HCT116 (cell line): ENCODE results near the gene TDRD12. TPM values are rescaled to one million over a fixed set of nuclear protein-coding genes. Genes with fewer than 3 reads are reported as not detected.

ENCODE experiments used
- ATAC-seq: fragments of 200-7000 bp; cut with Tn5 transposase; 2 replicates; pipeline ENCODE4 v1.9.1; 2020; ENCODE audit warnings: mild to moderate bottlenecking, moderate library complexity
- BruUV-seq: library from RNA; stranded (reverse); fragments of 400-500 nt; replicated peaks from 2 replicates; lab custom pipeline; 2021; lab: Mats Ljungman, UMichigan
- CTCF ChIA-PET: fragments of 300-600 bp; sonication (Branson Sonifier 250); formaldehyde crosslinking; loops from one replicate; lab custom pipeline; 2021; ENCODE audit warnings: antibody characterized with exemption; lab: Charles Lee
- POLR2A ChIA-PET: fragments of 300-600, 350-600 bp; sonication (Branson Sonifier 250); formaldehyde crosslinking; loops from one replicate; lab custom pipeline; 2021; ENCODE audit warnings: antibody characterized with exemption; lab: Charles Lee
- RAD21 ChIA-PET, 2 experiments: fragments of 300-600 bp; sonication (Branson Sonifier 250); formaldehyde crosslinking; loops; one replicate each; lab custom pipeline; 2023; ENCODE audit warnings: low total read pairs in 2 of 2; ENCODE audit not compliant: uncharacterized antibody in 2 of 2, unreplicated experiment in 2 of 2, low non-redundant PET in 1 of 2; lab: Charles Lee
- DNase-seq: peaks from one replicate; pipeline ENCODE4 v3.0.0-alpha.2; 2010; ENCODE audit warnings: low read depth, low spot score
- H2AFZ ChIP-seq: fragments of 200-600 bp; shearing (Covaris generic), sonication (generic); 2 replicates; pipeline ENCODE4 v1.6.1; 2017; ENCODE audit warnings: low read depth, mixed run types, mixed read lengths, antibody characterized with exemption, low read length; ENCODE audit not compliant: poor library complexity, severe bottlenecking
- H3K27ac ChIP-seq: 2 replicates; pipeline ENCODE4 v1.5.1; 2012; ENCODE audit warnings: low read depth, low read length
- H3K27me3 ChIP-seq: fragments of 200-600 bp; sonication (generic); 2 replicates; pipeline ENCODE4 v1.6.1; 2016; ENCODE audit warnings: mixed run types, low read length, mixed read lengths; ENCODE audit not compliant: insufficient read depth
- H3K36me3 ChIP-seq, 2 experiments: fragments of 200-500 bp in 1 of 2; fragments of 200-600 bp in 1 of 2; sonication (Bioruptor generic) in 1 of 2; sonication (generic) in 1 of 2; 2 replicates each; pipeline versions ENCODE4 v1.5.1 to v1.6.1; 2014 to 2016; ENCODE audit warnings: low read length in 2 of 2, inconsistent platforms in 1 of 2, mixed read lengths in 1 of 2, mixed run types in 1 of 2; ENCODE audit not compliant: insufficient read depth in 2 of 2, control insufficient read depth in 1 of 2
- H3K4me1 ChIP-seq, 2 experiments: fragments of 200-600 bp in 1 of 2; sonication (generic) in 1 of 2; 2 replicates each; pipeline versions ENCODE4 v1.5.1 to v1.6.1; 2012 to 2017; ENCODE audit warnings: low read length in 2 of 2, inconsistent platforms in 1 of 2, mild to moderate bottlenecking in 1 of 2, mixed read lengths in 1 of 2, mixed run types in 1 of 2, moderate library complexity in 1 of 2; ENCODE audit not compliant: insufficient read depth in 2 of 2, control insufficient read depth in 1 of 2
- H3K4me2 ChIP-seq: fragments of 200-600 bp; sonication (generic); 2 replicates; pipeline ENCODE4 v1.6.1; 2017; ENCODE audit warnings: mixed run types, low read length, mixed read lengths
- H3K4me3 ChIP-seq, 2 experiments: fragments of 200-600 bp in 1 of 2; sonication (generic) in 1 of 2; replicated peaks in 1 of 2; 2 replicates each; pipeline ENCODE4 v1.5.1; 2011 to 2016; ENCODE audit warnings: low read length in 2 of 2, control low read depth in 1 of 2, low read depth in 1 of 2, mild to moderate bottlenecking in 1 of 2, mixed read lengths in 1 of 2, mixed run types in 1 of 2
- H3K79me2 ChIP-seq: fragments of 200-600 bp; sonication (generic); 2 replicates; pipeline ENCODE4 v1.6.1; 2017; ENCODE audit warnings: mild to moderate bottlenecking, mixed run types, low read length, moderate library complexity, mixed read lengths; ENCODE audit not compliant: insufficient read depth
- H3K9ac ChIP-seq: fragments of 200-600 bp; sonication (generic); 2 replicates; pipeline ENCODE4 v1.6.1; 2016; ENCODE audit warnings: low read length, mixed read lengths
- H3K9me2 ChIP-seq: fragments of 200-600 bp; sonication (generic), shearing (Covaris generic); 2 replicates; pipeline ENCODE4 v1.6.1; 2017; ENCODE audit warnings: mixed run types, mild to moderate bottlenecking, moderate library complexity; ENCODE audit not compliant: insufficient read depth
- H3K9me3 ChIP-seq, 2 experiments: fragments of 200-500 bp in 1 of 2; fragments of 200-600 bp in 1 of 2; sonication (Bioruptor generic) in 1 of 2; sonication (generic) in 1 of 2; 2 replicates each; pipeline ENCODE4 v1.6.1; 2014 to 2017; ENCODE audit warnings: low read length in 2 of 2, mixed read lengths in 2 of 2, inconsistent platforms in 1 of 2, low read depth in 1 of 2, mild to moderate bottlenecking in 1 of 2, mixed run types in 1 of 2, moderate library complexity in 1 of 2; ENCODE audit not compliant: control insufficient read depth in 1 of 2, insufficient read depth in 1 of 2
- H4K20me1 ChIP-seq: fragments of 200-600 bp; sonication (generic), shearing (Covaris generic); 2 replicates; pipeline ENCODE4 v1.6.1; 2017; ENCODE audit warnings: mixed run types, mild to moderate bottlenecking, moderate library complexity; ENCODE audit not compliant: insufficient read depth
- CBX3 ChIP-seq: IDR thresholded peaks from 2 replicates; pipeline ENCODE4 v1.6.1; 2012; ENCODE audit warnings: low read depth
- CEBPB ChIP-seq: IDR thresholded peaks from 2 replicates; pipeline ENCODE4 v1.6.1; 2012; ENCODE audit warnings: low read depth
- ELF1 ChIP-seq: IDR thresholded peaks from 2 replicates; pipeline ENCODE4 v1.6.1; 2012; ENCODE audit warnings: low read depth, borderline replicate concordance
- EZH2 ChIP-seq: fragments of 200-600 bp; sonication (generic); IDR thresholded peaks from 2 replicates; pipeline ENCODE4 v1.6.1; 2017; ENCODE audit warnings: antibody characterized with exemption, mixed run types
- EZH2phosphoT487 ChIP-seq: fragments of 200-600 bp; IDR thresholded peaks from 2 replicates; pipeline ENCODE4 v1.6.1; 2018; ENCODE audit warnings: antibody characterized with exemption, borderline replicate concordance
- RAD21 ChIP-seq: IDR thresholded peaks from 2 replicates; pipeline ENCODE4 v1.6.1; 2012; ENCODE audit warnings: low read depth, mild to moderate bottlenecking
- REST ChIP-seq: IDR thresholded peaks from 2 replicates; pipeline ENCODE4 v1.6.1; 2012; ENCODE audit warnings: low read depth
- SIN3A ChIP-seq: IDR thresholded peaks from 2 replicates; pipeline ENCODE4 v1.6.1; 2012; ENCODE audit warnings: low read depth
- TCF7L2 ChIP-seq: IDR thresholded peaks from 2 replicates; pipeline ENCODE4 v1.7.0; 2011; ENCODE audit warnings: borderline replicate concordance, inconsistent platforms; ENCODE audit not compliant: insufficient read depth, insufficient read length; ENCODE audit errors: extremely low read depth
- YY1 ChIP-seq: IDR thresholded peaks from 2 replicates; pipeline ENCODE4 v1.6.1; 2011; ENCODE audit warnings: low read length, low read depth, moderate library complexity, mild to moderate bottlenecking; ENCODE audit not compliant: insufficient replicate concordance; ENCODE audit errors: extremely low read depth
- ZFX ChIP-seq: fragments of 450-650 bp; IDR thresholded peaks from 2 replicates; pipeline ENCODE4 v1.6.1; 2017
- ZNF274 ChIP-seq: fragments of 200-500 bp; sonication (Bioruptor generic); IDR thresholded peaks from 2 replicates; pipeline ENCODE4 v1.6.1; 2014; ENCODE audit warnings: mild to moderate bottlenecking, low read depth, low read length, inconsistent platforms
- intact Hi-C: fragments of 100-400 bp; cut with micrococcal nuclease; formaldehyde crosslinking; loops from 2 replicates; pipeline ENCODE4 v1.10.0; 2022
- total RNA-seq: library from RNA; stranded (reverse); gene quantifications from one replicate; pipeline ENCODE4 v1.2.1, GENCODE V29; 2021; ENCODE audit not compliant: unreplicated experiment
- TF ChIP-seq, protein P1 (sequence below): IDR thresholded peaks from 2 replicates; pipeline ENCODE4 v1.6.1; 2012
- TF ChIP-seq, protein P2 (sequence below), 3 experiments: fragments of 200-600 bp in 1 of 3; sonication (generic) in 1 of 3; IDR thresholded peaks in 2 of 3; conservative IDR thresholded peaks in 1 of 3; 2 replicates each; pipeline ENCODE4 v1.5.1; 2012 to 2017; ENCODE audit warnings: low read depth in 2 of 3, low read length in 2 of 3, antibody characterized with exemption in 1 of 3, borderline replicate concordance in 1 of 3, control low read depth in 1 of 3, mild to moderate bottlenecking in 1 of 3, mixed read lengths in 1 of 3, mixed run types in 1 of 3, moderate library complexity in 1 of 3; ENCODE audit not compliant: insufficient read depth in 1 of 3
- TF ChIP-seq, protein P3 (sequence below): IDR thresholded peaks from 2 replicates; pipeline ENCODE4 v1.6.1; 2012

Gene TDRD12
- total RNA-seq, 1 experiment from 2014 or later, result 0.30 TPM

DNA sequence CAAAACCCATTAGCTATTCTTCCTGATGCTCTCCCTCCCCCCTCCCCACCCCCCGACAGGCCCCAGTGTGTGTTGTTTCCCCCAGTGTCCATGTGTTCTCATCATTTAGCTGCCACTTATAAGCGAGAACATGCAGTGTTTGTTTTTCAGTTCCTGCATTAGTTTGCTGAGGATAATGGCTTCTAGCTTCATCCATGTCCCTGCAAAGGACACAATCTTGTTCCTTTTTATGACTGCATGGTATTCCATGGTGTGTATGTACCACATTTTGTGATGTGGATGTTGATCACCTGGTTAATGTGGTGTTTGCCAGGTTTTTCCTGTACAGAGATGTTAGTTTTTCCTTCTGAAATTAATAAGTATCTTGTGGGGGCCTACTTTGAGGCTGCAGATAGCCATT, 31.5 kb downstream of the TDRD12 start:
- Histone ChIP-seq H3K9me3 (no peaks in the 10 kb centered on the region), H3K4me3 (no peak overlapping the region), H3K4me2 (no peak overlapping the region), H3K27ac (no peak overlapping the region), H3K9ac (no peak overlapping the region), H3K79me2 (no peaks in the 10 kb centered on the region), H2AFZ (no peak overlapping the region), H3K36me3 (no peaks in the 10 kb centered on the region), H3K9me2 (no peaks in the 10 kb centered on the region), H3K4me1 (peaks cover 0 to 5% of the 10 kb centered on the region in 2 experiments; a peak in 2 of 4 replicates), H3K27me3 (no peaks in the 10 kb centered on the region), H4K20me1 (no peaks in the 10 kb centered on the region)
- ATAC-seq, result no peak
- TF ChIP-seq YY1 (no peak), CEBPB (no peak)
- BruUV-seq, result no TSS peak
- ChIA-PET RAD21 (no interaction called here), POLR2A (interaction anchor here (0.6 kb wide), 1 partner anchor 15 kb away, joined by 3 read pairs; no protein-coding TSS in a partner anchor), CTCF (no interaction called here)
- intact Hi-C loops, result no loop called here
- no peak for DNase-seq

DNA sequence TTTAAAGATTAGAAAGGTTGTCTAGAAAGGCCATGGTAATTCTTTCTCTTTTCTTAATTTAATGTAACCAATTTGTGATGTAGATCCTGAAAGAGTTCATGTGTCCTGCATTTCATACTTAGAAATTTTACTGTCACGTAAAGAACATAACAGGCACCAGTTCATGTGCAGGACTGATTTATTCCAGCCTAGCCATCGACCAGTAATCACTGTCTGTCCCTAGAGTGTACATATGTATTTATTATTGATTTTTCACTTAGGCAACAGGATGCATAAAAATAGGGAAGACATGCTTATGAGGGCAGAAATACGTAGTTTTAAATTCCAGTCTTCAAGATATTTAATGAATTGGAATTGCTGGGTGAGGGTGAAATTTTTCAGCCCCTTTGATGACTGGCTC, 37.6 kb downstream of the TDRD12 start:
- ATAC-seq (no peak), DNase-seq (no peak)
- Histone ChIP-seq H3K36me3 (no peaks in the 10 kb centered on the region), H3K4me1 (no peaks in the 10 kb centered on the region), H3K9me2 (no peaks in the 10 kb centered on the region), H3K9me3 (no peaks in the 10 kb centered on the region), H3K4me3 (no peak overlapping the region), H3K27me3 (no peaks in the 10 kb centered on the region), H3K4me2 (no peak overlapping the region), H3K9ac (no peak overlapping the region), H2AFZ (no peak overlapping the region), H3K79me2 (no peaks in the 10 kb centered on the region), H4K20me1 (no peaks in the 10 kb centered on the region), H3K27ac (no peak overlapping the region)
- intact Hi-C loops, result no loop called here
- ChIA-PET CTCF (no interaction called here), RAD21 (no interaction called here), POLR2A (no interaction called here)
- BruUV-seq, result no TSS peak
- TF ChIP-seq SIN3A (no peak), CBX3 (no peak), ZFX (no peak), REST (no peak), ELF1 (no peak), RAD21 (no peak), EZH2phosphoT487 (no peak), ZNF274 (no peak), TCF7L2 (no peak), EZH2 (no peak)
- TF ChIP-seq, protein P1, sequence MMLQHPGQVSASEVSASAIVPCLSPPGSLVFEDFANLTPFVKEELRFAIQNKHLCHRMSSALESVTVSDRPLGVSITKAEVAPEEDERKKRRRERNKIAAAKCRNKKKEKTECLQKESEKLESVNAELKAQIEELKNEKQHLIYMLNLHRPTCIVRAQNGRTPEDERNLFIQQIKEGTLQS, result no peak
- TF ChIP-seq, protein P2, sequence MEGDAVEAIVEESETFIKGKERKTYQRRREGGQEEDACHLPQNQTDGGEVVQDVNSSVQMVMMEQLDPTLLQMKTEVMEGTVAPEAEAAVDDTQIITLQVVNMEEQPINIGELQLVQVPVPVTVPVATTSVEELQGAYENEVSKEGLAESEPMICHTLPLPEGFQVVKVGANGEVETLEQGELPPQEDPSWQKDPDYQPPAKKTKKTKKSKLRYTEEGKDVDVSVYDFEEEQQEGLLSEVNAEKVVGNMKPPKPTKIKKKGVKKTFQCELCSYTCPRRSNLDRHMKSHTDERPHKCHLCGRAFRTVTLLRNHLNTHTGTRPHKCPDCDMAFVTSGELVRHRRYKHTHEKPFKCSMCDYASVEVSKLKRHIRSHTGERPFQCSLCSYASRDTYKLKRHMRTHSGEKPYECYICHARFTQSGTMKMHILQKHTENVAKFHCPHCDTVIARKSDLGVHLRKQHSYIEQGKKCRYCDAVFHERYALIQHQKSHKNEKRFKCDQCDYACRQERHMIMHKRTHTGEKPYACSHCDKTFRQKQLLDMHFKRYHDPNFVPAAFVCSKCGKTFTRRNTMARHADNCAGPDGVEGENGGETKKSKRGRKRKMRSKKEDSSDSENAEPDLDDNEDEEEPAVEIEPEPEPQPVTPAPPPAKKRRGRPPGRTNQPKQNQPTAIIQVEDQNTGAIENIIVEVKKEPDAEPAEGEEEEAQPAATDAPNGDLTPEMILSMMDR (IDR thresholded peaks at IDR 0.05 in 2 of 3, conservative IDR thresholded peaks at IDR 0.05 in 1 of 3; ENCODE audit: borderline replicate concordance in 1 of 3, insufficient read depth in 1 of 3, low read depth in 2 of 3, low read length in 2 of 3), result no peak
- TF ChIP-seq, protein P3, sequence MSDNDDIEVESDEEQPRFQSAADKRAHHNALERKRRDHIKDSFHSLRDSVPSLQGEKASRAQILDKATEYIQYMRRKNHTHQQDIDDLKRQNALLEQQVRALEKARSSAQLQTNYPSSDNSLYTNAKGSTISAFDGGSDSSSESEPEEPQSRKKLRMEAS, result no peak
